Mucosa of stomach (tissue), 1 donor: ENCODE data around the gene AGTPBP1.
"Not testable (repeated sequence)": the region's sequence is repeated elsewhere in the genome, so short reads cannot be mapped to it uniquely, and the experiment has no call there.

Experiments
- H3K27me3 ChIP-seq: one replicate; pipeline ENCODE4 v1.7.0; 2013; ENCODE audit warnings: mild to moderate bottlenecking, low read length; ENCODE audit not compliant: control insufficient read depth, insufficient read depth
- H3K36me3 ChIP-seq: one replicate; pipeline ENCODE4 v1.7.0; 2013; ENCODE audit warnings: low read length; ENCODE audit not compliant: control insufficient read depth, insufficient read depth
- H3K4me1 ChIP-seq: one replicate; pipeline ENCODE4 v1.7.0; 2013; ENCODE audit warnings: mild to moderate bottlenecking, low read length; ENCODE audit not compliant: control insufficient read depth, insufficient read depth
- H3K4me3 ChIP-seq: one replicate; pipeline ENCODE4 v1.7.0; 2013; ENCODE audit warnings: low read length
- H3K9ac ChIP-seq: one replicate; pipeline ENCODE4 v1.7.0; 2013; ENCODE audit warnings: mild to moderate bottlenecking, low read length, moderate library complexity
- H3K9me3 ChIP-seq: one replicate; pipeline ENCODE4 v1.7.0; 2013; ENCODE audit warnings: mild to moderate bottlenecking, low read length, moderate library complexity; ENCODE audit not compliant: control insufficient read depth
- donor health status: Pancreatic carcinoma.

AGTPBP1 gene

GRCh38 chr9:85740787-85741094, 1.0 kb downstream of the AGTPBP1 start:
- H3K36me3 ChIP-seq = no peaks in the 10 kb centered on the region
- peak overlapping the region; percentile 49 for H3K4me3 ChIP-seq
- no peaks in the 10 kb centered on the region for H3K4me1 ChIP-seq
- no peaks in the 10 kb centered on the region for H3K27me3 ChIP-seq
- H3K9ac ChIP-seq = peak overlapping the region; percentile 69
- H3K9me3 ChIP-seq = no peaks in the 10 kb centered on the region

DNA sequence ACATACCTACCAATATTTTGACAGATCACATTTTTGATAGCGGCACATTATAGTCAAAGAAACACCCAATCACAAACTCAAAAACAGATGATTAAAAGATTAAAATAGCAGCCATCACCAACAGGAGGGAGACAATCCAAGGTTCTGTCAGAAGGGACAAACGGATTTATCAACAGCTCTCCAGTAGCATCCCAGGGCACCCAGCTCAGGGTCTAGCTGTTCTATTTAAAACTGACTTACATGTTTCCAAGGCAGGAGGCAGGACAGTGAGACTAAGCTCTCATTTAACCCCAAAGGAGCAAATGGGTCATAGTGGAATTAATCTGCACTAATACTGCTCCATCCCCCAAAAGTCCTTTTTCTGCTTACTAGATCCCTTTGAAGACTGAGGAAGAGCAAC, 3.2 kb downstream of the AGTPBP1 start:
- no peak overlapping the region for H3K4me3 ChIP-seq
- H3K36me3 ChIP-seq = no peaks in the 10 kb centered on the region
- no peaks in the 10 kb centered on the region for H3K4me1 ChIP-seq
- H3K27me3 ChIP-seq = no peaks in the 10 kb centered on the region
- no peak overlapping the region for H3K9ac ChIP-seq
- H3K9me3 ChIP-seq = no peaks in the 10 kb centered on the region

DNA sequence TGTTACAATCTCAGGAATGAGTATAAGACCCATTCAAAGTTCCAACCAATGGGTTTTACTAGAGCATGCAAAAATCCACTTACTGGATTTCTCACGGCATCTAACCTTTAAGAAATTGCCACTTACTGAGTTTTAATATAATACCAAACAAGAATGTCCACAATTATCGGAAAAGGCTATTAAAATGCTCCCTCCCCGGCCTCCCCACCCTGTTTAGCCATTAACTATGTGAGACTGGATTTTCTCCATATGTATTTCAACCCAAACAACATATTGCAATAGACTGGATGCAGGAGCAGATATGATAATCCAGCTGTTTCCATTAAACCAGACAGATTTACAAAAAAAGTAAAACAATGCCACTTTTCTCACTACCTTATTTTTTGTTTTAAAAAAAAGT, 4.1 kb downstream of the AGTPBP1 start:
- no peaks in the 10 kb centered on the region for H3K4me1 ChIP-seq
- no peak overlapping the region for H3K9ac ChIP-seq
- no peaks in the 10 kb centered on the region for H3K9me3 ChIP-seq
- H3K4me3 ChIP-seq = no peak overlapping the region
- H3K27me3 ChIP-seq = no peaks in the 10 kb centered on the region
- no peaks in the 10 kb centered on the region for H3K36me3 ChIP-seq

- Histone ChIP-seq H3K9ac (no peak overlapping the region), H3K4me3 (no peak overlapping the region), H3K27me3 (no peaks in the 10 kb centered on the region), H3K36me3 (no peaks in the 10 kb centered on the region), H3K4me1 (peaks cover 5% of the 10 kb centered on the region), H3K9me3 (no peaks in the 10 kb centered on the region)
Measured at GRCh38 chr9:85730916-85731630, 10.7 kb downstream of the AGTPBP1 start.

- no peaks in the 10 kb centered on the region for H3K27me3 ChIP-seq
- H3K36me3 ChIP-seq = no peaks in the 10 kb centered on the region
- no peak overlapping the region for H3K9ac ChIP-seq
- no peak overlapping the region for H3K4me3 ChIP-seq
- H3K9me3 ChIP-seq = no peaks in the 10 kb centered on the region
- peaks cover 5% of the 10 kb centered on the region for H3K4me1 ChIP-seq
Measured at GRCh38 chr9:85729882-85730281, 11.9 kb downstream of the AGTPBP1 start.

GRCh38 chr9:85727500-85727899, 14.3 kb downstream of the AGTPBP1 start:
- no peak overlapping the region for H3K4me3 ChIP-seq
- no peaks in the 10 kb centered on the region for H3K36me3 ChIP-seq
- H3K9me3 ChIP-seq = no peaks in the 10 kb centered on the region
- no peak overlapping the region for H3K9ac ChIP-seq
- H3K27me3 ChIP-seq = no peaks in the 10 kb centered on the region
- H3K4me1 ChIP-seq = peaks cover 15% of the 10 kb centered on the region

DNA sequence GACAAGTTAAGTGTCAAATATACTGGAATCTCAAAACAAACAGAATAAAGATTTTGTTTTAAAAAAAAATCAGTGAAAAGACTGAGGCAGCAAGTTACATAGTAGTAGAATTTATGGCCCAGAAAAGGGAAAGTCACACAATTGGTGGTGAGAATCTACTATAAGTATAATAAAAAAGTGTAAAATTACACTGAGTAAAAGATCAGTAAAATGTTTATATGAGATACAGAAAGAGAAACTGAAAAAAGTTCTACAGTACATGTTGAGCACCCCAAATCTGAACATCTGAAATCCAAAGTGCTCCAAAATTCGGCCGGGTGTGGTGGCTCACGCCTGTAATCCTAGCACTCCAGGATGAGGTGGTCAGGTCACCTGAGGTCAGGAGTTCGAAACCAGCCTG, 15.0 kb downstream of the AGTPBP1 start:
- H3K9me3 ChIP-seq = no peaks in the 10 kb centered on the region
- no peak overlapping the region for H3K4me3 ChIP-seq
- H3K9ac ChIP-seq = no peak overlapping the region
- H3K4me1 ChIP-seq = peaks cover 15% of the 10 kb centered on the region
- no peaks in the 10 kb centered on the region for H3K36me3 ChIP-seq
- no peaks in the 10 kb centered on the region for H3K27me3 ChIP-seq

- H3K4me3 ChIP-seq = no peak overlapping the region
- no peaks in the 10 kb centered on the region for H3K27me3 ChIP-seq
- H3K9ac ChIP-seq = no peak overlapping the region
- no peaks in the 10 kb centered on the region for H3K36me3 ChIP-seq
- H3K4me1 ChIP-seq = peaks cover 10% of the 10 kb centered on the region
- no peaks in the 10 kb centered on the region for H3K9me3 ChIP-seq
Measured at GRCh38 chr9:85723215-85723614, 18.5 kb downstream of the AGTPBP1 start.

- H3K36me3 ChIP-seq, H3K27me3 ChIP-seq, H3K9me3 ChIP-seq, H3K4me1 ChIP-seq, H3K4me3 ChIP-seq, H3K9ac ChIP-seq: not testable (repeated sequence)
Measured at GRCh38 chr9:85719411-85719810, 22.3 kb downstream of the AGTPBP1 start.

DNA sequence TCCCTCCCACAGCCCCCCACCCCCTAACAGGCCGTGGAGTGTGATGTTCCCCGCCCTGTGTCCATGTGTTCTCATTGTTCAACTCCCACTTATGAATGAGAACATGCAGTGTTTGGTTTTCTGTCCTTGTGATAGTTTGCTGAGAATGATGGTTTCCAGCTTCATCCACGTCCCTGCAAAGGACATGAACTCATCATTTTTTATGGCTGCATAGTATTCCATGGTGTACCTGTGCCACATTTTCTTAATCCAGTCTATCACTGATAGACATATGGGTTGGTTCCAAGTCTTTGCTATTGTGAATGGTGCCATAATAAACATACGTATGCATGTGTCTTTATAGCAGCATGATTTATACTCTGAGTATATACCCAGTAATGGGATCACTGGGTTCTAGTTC, 23.9 kb downstream of the AGTPBP1 start:
- not testable (repeated sequence) for H3K27me3 ChIP-seq, H3K4me3 ChIP-seq, H3K4me1 ChIP-seq, H3K36me3 ChIP-seq, H3K9me3 ChIP-seq, H3K9ac ChIP-seq

DNA sequence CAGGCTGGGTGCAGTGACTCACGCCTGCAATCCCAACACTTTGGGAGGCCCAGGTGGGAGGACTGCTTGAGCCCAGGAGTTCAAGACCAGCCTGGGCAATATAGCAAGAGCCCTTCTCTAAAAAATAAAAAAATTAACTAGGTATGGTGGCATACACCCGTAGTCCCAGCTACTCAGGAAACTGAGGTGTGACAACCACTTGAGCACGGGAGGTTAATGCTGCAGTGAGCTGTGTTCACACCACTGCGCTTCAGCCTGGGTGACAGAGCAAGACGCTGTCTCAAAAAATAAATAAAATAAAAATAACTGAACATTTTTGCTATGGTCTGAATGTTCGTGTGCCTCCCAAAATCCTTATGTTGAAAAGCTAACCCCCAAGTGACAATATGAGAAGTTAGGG, 24.5 kb downstream of the AGTPBP1 start:
- Histone ChIP-seq H3K36me3 (no peaks in the 10 kb centered on the region), H3K4me1 (no peaks in the 10 kb centered on the region), H3K4me3 (no peak overlapping the region), H3K9ac (no peak overlapping the region), H3K27me3 (no peaks in the 10 kb centered on the region), H3K9me3 (no peaks in the 10 kb centered on the region)

GRCh38 chr9:85716031-85716877, 25.5 kb downstream of the AGTPBP1 start:
- no peaks in the 10 kb centered on the region for H3K36me3 ChIP-seq
- H3K27me3 ChIP-seq = no peaks in the 10 kb centered on the region
- no peaks in the 10 kb centered on the region for H3K9me3 ChIP-seq
- no peak overlapping the region for H3K9ac ChIP-seq
- H3K4me1 ChIP-seq = no peaks in the 10 kb centered on the region
- H3K4me3 ChIP-seq = no peak overlapping the region
